ENCODE results near the gene FAM174A. TPM values are rescaled to one million over a fixed set of nuclear protein-coding genes. Genes with fewer than 3 reads are reported as not detected.
"Not testable (repeated sequence)": the region's sequence is repeated elsewhere in the genome, so short reads cannot be mapped to it uniquely, and the experiment has no call there.

FAM174A gene
- total and polyA plus RNA-seq, 2 of the 4 experiments (the other 2 are of a cell fraction), result 2.7 to 10.3 TPM

DNA sequence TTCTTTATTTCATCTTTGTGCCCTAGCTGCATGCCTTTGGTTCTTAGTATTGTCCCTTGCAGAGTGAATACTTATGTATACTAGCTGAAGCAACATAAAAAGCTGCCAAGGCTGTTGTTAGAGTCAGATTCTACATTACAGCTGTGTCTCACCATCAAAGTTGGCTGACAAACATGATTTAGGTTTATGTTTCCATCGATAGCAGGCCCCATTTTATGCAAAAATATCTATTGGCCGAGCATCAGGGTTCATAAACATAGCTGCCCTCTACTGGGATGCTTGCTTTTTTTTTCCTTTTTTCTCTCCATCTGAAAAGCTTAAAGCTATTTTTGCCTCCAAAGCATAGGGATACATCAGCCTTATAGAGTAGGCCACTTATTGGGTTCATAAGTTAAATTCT, 68.0 kb downstream of the FAM174A start:
- H2AFZ ChIP-seq (replicated peaks; ENCODE audit: low read length, poor library complexity), result no peak overlapping the region
- no CpG with 5 or more reads among the region's 2 CpGs for WGBS, 2 experiments (ENCODE audit: extremely low coverage in 2 of 2, insufficient read length in 1 of 2)
- DNase-seq (no peak), ATAC-seq (ENCODE audit: low read depth) (no peak)
- TF ChIP-seq NFE2L2 (IDR thresholded peaks at IDR 0.05; ENCODE audit: low read depth, low read length) (no peak), RAD21 (IDR thresholded peaks at IDR 0.05; ENCODE audit: low read length) (no peak)
- no peak overlapping the region for H2AK9ac ChIP-seq (replicated peaks; ENCODE audit: low read depth, low read length, poor library complexity)
- H2BK120ac ChIP-seq (ENCODE audit: low read depth, low read length), result no peak overlapping the region
- ChIA-PET CTCF (interaction anchor here (1.0 kb wide), 1 partner anchor 13 kb away, joined by 3 read pairs; no protein-coding TSS in a partner anchor), POLR2A (ENCODE audit: unreplicated experiment) (no interaction called here)
- H2AK5ac ChIP-seq (ENCODE audit: low read depth, low read length), result no peak overlapping the region
- no peak overlapping the region for H4K91ac ChIP-seq (ENCODE audit: insufficient read depth, low read depth, low read length)
- no peak overlapping the region for H3K18ac ChIP-seq (ENCODE audit: low read depth, low read length)
- intact Hi-C loops (cut with micrococcal nuclease), result no loop called here
- H3K36me3 ChIP-seq (ENCODE audit: control insufficient read depth, insufficient read depth, low read length), result no peaks in the 10 kb centered on the region
- no peaks in the 10 kb centered on the region for H3K27me3 ChIP-seq (ENCODE audit: control insufficient read depth, insufficient read depth, low read length)
- in situ Hi-C loops (cut with MboI; ENCODE audit: low sequenced_read_pairs), result no loop called here
- dilution Hi-C loops (cut with HindIII; ENCODE audit: low sequenced_read_pairs, unreplicated experiment), result no loop called here
- H4K5ac ChIP-seq (ENCODE audit: low read depth, low read length), result no peak overlapping the region
- H2BK5ac ChIP-seq (ENCODE audit: low read depth, low read length, poor library complexity, severe bottlenecking), result no peak overlapping the region
- no peak overlapping the region for H3K9ac ChIP-seq (ENCODE audit: low read depth, low read length)
- H2BK15ac ChIP-seq (ENCODE audit: low read depth, low read length), result no peak overlapping the region
- no peak overlapping the region for H3K56ac ChIP-seq (ENCODE audit: extremely low read depth, insufficient read depth, low read length)
- H3K4me1 ChIP-seq (ENCODE audit: control insufficient read depth, insufficient read depth, low read length), result no peaks in the 10 kb centered on the region
- no peaks in the 10 kb centered on the region for H3K9me1 ChIP-seq (ENCODE audit: insufficient read depth, low read length)
- H3K4ac ChIP-seq (ENCODE audit: low read depth, low read length), result no peak overlapping the region
- no peak overlapping the region for H3K27ac ChIP-seq (ENCODE audit: insufficient read depth, low read length)
- no peak overlapping the region for H2BK20ac ChIP-seq (ENCODE audit: low read depth, low read length)
- no peak overlapping the region for H3K23ac ChIP-seq (ENCODE audit: low read depth, low read length)
- H3K4me2 ChIP-seq (ENCODE audit: low read depth, low read length), result no peak overlapping the region
- H3K4me3 ChIP-seq (ENCODE audit: insufficient read depth, low read depth, low read length), result no peak overlapping the region
- no peaks in the 10 kb centered on the region for H3K79me1 ChIP-seq (ENCODE audit: low read depth in 1 of 2, low read length in 2 of 2)
- no TSS peak for BruUV-seq (replicated peaks)
- no peak overlapping the region for H4K8ac ChIP-seq (ENCODE audit: low read depth in 2 of 2, low read length in 2 of 2)
- no peaks in the 10 kb centered on the region for H3K9me3 ChIP-seq (ENCODE audit: control insufficient read depth, insufficient read depth, low read length)
- no peaks in the 10 kb centered on the region for H4K20me1 ChIP-seq (ENCODE audit: insufficient read depth, low read length)
- no peak overlapping the region for H3K14ac ChIP-seq (replicated peaks; ENCODE audit: low read depth, low read length)

DNA sequence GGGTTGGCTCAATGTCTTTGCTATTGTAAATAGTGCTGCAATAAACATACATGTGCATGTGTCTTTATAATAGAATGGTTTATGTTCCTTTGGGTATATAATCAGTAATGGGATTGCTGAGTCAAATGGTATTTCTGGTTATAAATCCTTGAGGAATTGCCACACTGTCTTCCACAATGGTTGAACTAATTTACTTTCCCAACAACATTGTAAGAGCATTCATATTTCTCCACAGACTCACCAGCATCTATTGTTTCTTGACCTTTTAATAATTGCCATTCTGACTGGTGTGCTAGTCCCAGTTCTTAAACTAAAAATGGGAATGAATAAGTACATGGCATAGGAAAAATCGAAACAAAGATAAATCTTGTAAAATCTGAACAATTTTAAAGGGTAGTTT, 68.8 kb downstream of the FAM174A start:
- H4K91ac ChIP-seq (ENCODE audit: insufficient read depth, low read depth, low read length); POLR2A ChIA-PET (ENCODE audit: unreplicated experiment); H2BK20ac ChIP-seq (ENCODE audit: low read depth, low read length); H3K23ac ChIP-seq (ENCODE audit: low read depth, low read length); H2AK5ac ChIP-seq (ENCODE audit: low read depth, low read length); in situ Hi-C loops (cut with MboI; ENCODE audit: low sequenced_read_pairs); H3K4me3 ChIP-seq (ENCODE audit: insufficient read depth, low read depth, low read length); H4K20me1 ChIP-seq (ENCODE audit: insufficient read depth, low read length); H2AK9ac ChIP-seq (replicated peaks; ENCODE audit: low read depth, low read length, poor library complexity); H3K36me3 ChIP-seq (ENCODE audit: control insufficient read depth, insufficient read depth, low read length); H3K27ac ChIP-seq (ENCODE audit: insufficient read depth, low read length); H3K14ac ChIP-seq (replicated peaks; ENCODE audit: low read depth, low read length); H3K4ac ChIP-seq (ENCODE audit: low read depth, low read length); H3K4me1 ChIP-seq (ENCODE audit: control insufficient read depth, insufficient read depth, low read length); H4K8ac ChIP-seq (ENCODE audit: low read depth in 2 of 2, low read length in 2 of 2); H2AFZ ChIP-seq (replicated peaks; ENCODE audit: low read length, poor library complexity); DNase-seq; H3K4me2 ChIP-seq (ENCODE audit: low read depth, low read length); CTCF ChIA-PET; H3K9ac ChIP-seq (ENCODE audit: low read depth, low read length); H4K5ac ChIP-seq (ENCODE audit: low read depth, low read length); H3K9me1 ChIP-seq (ENCODE audit: insufficient read depth, low read length); H3K9me3 ChIP-seq (ENCODE audit: control insufficient read depth, insufficient read depth, low read length); H3K27me3 ChIP-seq (ENCODE audit: control insufficient read depth, insufficient read depth, low read length); H2BK5ac ChIP-seq (ENCODE audit: low read depth, low read length, poor library complexity, severe bottlenecking); H2BK15ac ChIP-seq (ENCODE audit: low read depth, low read length); ATAC-seq (ENCODE audit: low read depth); dilution Hi-C loops (cut with HindIII; ENCODE audit: low sequenced_read_pairs, unreplicated experiment); H3K56ac ChIP-seq (ENCODE audit: extremely low read depth, insufficient read depth, low read length); H3K79me1 ChIP-seq (ENCODE audit: low read depth in 1 of 2, low read length in 2 of 2); H2BK120ac ChIP-seq (ENCODE audit: low read depth, low read length); BruUV-seq (replicated peaks); intact Hi-C loops (cut with micrococcal nuclease); H3K18ac ChIP-seq (ENCODE audit: low read depth, low read length): not testable (repeated sequence)
- WGBS, 2 experiments (ENCODE audit: extremely low coverage in 2 of 2, insufficient read length in 1 of 2), result no CpG with 5 or more reads among the region's 1 CpG
